ENCODE results near the gene FAM9C. TPM values are rescaled to one million over a fixed set of nuclear protein-coding genes. Genes with fewer than 3 reads are reported as not detected.

Gene FAM9C
- total and polyA plus RNA-seq, 2 of the 4 experiments (the other 2 are of a cell fraction) = not detected

GRCh38 chrX:12997906-12998687 is 46.3 kb downstream of the FAM9C start:
- no peak overlapping the region for H2AK9ac ChIP-seq (replicated peaks; ENCODE audit: low read depth, low read length, poor library complexity)
- in situ Hi-C loops (cut with MboI; ENCODE audit: low sequenced_read_pairs) = no loop called here
- H4K8ac ChIP-seq (ENCODE audit: low read depth in 2 of 2, low read length in 2 of 2) = no peak overlapping the region
- no peak overlapping the region for H2BK20ac ChIP-seq (ENCODE audit: low read depth, low read length)
- no peaks in the 10 kb centered on the region for H3K9me3 ChIP-seq (ENCODE audit: control insufficient read depth, insufficient read depth, low read length)
- ChIA-PET POLR2A (ENCODE audit: unreplicated experiment) (interaction anchor here (0.6 kb wide), 1 partner anchor 20 kb away, joined by 3 read pairs; no protein-coding TSS in a partner anchor), CTCF (interaction anchor here (2.5 kb wide), 1 partner anchor 51 kb away, joined by 5 read pairs; no protein-coding TSS in a partner anchor)
- H3K9me1 ChIP-seq (ENCODE audit: insufficient read depth, low read length) = no peaks in the 10 kb centered on the region
- H4K20me1 ChIP-seq (ENCODE audit: insufficient read depth, low read length) = no peaks in the 10 kb centered on the region
- 20% methylated on average over 1 of the region's 5 CpGs; no CpG with 5 or more reads in 1 of the 2 experiments for WGBS, 2 experiments (ENCODE audit: extremely low coverage in 2 of 2, insufficient read length in 1 of 2)
- no peak overlapping the region for H3K9ac ChIP-seq (ENCODE audit: low read depth, low read length)
- H3K56ac ChIP-seq (ENCODE audit: extremely low read depth, insufficient read depth, low read length) = no peak overlapping the region
- intact Hi-C loops (cut with micrococcal nuclease) = no loop called here
- H2AFZ ChIP-seq (replicated peaks; ENCODE audit: low read length, poor library complexity) = no peak overlapping the region
- TF ChIP-seq MXI1 (IDR thresholded peaks at IDR 0.05; ENCODE audit: borderline replicate concordance, low read depth, low read length) (no peak), POLR2A (IDR thresholded peaks at IDR 0.05; ENCODE audit: low read depth, low read length) (no peak)
- H3K18ac ChIP-seq (ENCODE audit: low read depth, low read length) = no peak overlapping the region
- H3K23ac ChIP-seq (ENCODE audit: low read depth, low read length) = no peak overlapping the region
- H3K4me3 ChIP-seq (ENCODE audit: insufficient read depth, low read depth, low read length) = no peak overlapping the region
- H4K91ac ChIP-seq (ENCODE audit: insufficient read depth, low read depth, low read length) = no peak overlapping the region
- ATAC-seq (ENCODE audit: low read depth) = no peak
- no peak overlapping the region for H3K27ac ChIP-seq (ENCODE audit: insufficient read depth, low read length)
- no peaks in the 10 kb centered on the region for H3K27me3 ChIP-seq (ENCODE audit: control insufficient read depth, insufficient read depth, low read length)
- H2BK15ac ChIP-seq (ENCODE audit: low read depth, low read length) = no peak overlapping the region
- no peak overlapping the region for H3K4ac ChIP-seq (ENCODE audit: low read depth, low read length)
- no peak overlapping the region for H2BK120ac ChIP-seq (ENCODE audit: low read depth, low read length)
- dilution Hi-C loops (cut with HindIII; ENCODE audit: low sequenced_read_pairs, unreplicated experiment) = no loop called here
- H2AK5ac ChIP-seq (ENCODE audit: low read depth, low read length) = no peak overlapping the region
- no TSS peak for BruUV-seq (replicated peaks)
- no peak for DNase-seq
- H3K14ac ChIP-seq (replicated peaks; ENCODE audit: low read depth, low read length) = no peak overlapping the region
- H3K4me2 ChIP-seq (ENCODE audit: low read depth, low read length) = no peak overlapping the region
- no peak overlapping the region for H2BK5ac ChIP-seq (ENCODE audit: low read depth, low read length, poor library complexity, severe bottlenecking)
- no peaks in the 10 kb centered on the region for H3K79me1 ChIP-seq (ENCODE audit: low read depth in 1 of 2, low read length in 2 of 2)
- H3K36me3 ChIP-seq (ENCODE audit: control insufficient read depth, insufficient read depth, low read length) = no peaks in the 10 kb centered on the region
- H3K4me1 ChIP-seq (ENCODE audit: control insufficient read depth, insufficient read depth, low read length) = no peaks in the 10 kb centered on the region; the same call in 1 of the 2 replicates
- no peak overlapping the region for H4K5ac ChIP-seq (ENCODE audit: low read depth, low read length)
